HL-60/S4 treated with phorbol 12-myristate 13-acetate at 8.2 ng/mL for 4 days and 3 days (cell line): ENCODE data around the gene SPTLC3.

Source experiments
- in situ Hi-C: fragments of 300-500 bp; cut with MboI; formaldehyde crosslinking; loops from 2 replicates; pipeline ENCODE4 v1.15.0; 2022; ENCODE audit warnings: low sequenced_read_pairs

SPTLC3 gene

GRCh38 chr20:13130061-13130706, 121.4 kb downstream of the SPTLC3 start:
- in situ Hi-C loops: no loop called here

GRCh38 chr20:13130707-13131103, 121.9 kb downstream of the SPTLC3 start:
- in situ Hi-C loops: no loop called here

DNA sequence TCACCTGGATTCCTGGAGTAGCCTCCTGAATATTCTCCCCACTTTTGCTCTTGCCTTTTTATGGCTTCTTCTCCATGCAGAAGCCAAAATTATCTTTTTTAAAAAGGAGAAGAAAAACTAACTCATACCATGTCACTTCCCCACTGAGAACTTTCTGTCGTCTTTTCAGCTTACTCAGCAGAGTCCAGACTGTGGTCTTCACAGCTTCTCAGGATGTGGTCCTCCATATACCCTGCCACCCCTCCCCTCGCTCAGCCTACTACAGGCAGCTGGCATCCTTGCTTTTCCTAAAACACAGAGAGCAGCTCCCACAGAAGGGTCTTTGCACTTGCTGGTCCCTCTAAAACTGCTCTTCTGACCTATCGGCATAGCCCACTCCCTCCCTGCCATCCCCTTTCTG, 122.9 kb downstream of the SPTLC3 start:
- in situ Hi-C loops: no loop called here

DNA sequence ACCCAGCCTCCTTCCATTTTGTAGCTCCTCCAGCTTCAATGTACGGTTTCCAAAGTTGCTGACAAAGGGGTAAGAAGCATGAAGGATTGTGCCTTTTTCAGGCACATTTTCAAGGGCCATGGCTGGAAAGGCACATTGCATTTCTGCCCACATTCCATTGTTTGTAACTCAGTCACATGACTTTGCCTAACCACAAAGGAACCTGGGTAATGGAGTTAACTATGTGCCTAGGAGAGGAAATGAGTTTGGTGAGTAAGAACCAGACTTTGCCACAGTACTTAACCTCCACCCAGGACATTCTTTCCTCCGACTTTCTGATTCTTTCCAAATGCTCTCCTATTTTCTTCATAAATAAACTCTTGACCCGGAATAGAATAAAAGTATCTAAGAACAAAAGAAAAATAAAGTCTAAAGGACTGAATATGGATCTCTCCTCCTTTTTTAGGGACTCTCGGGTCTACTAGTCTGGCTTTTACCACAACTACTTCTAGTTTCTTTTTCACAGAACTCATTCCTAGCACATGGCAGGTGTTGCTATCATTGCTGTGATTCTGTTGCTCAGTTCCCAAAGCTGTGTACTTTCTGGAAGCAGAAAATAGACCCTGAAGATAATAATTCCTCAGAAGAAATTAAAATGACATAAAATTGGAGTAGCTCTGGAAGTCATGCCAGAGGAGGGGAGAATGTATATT, 130.8 kb downstream of the SPTLC3 start:
- in situ Hi-C loops: no loop called here

DNA sequence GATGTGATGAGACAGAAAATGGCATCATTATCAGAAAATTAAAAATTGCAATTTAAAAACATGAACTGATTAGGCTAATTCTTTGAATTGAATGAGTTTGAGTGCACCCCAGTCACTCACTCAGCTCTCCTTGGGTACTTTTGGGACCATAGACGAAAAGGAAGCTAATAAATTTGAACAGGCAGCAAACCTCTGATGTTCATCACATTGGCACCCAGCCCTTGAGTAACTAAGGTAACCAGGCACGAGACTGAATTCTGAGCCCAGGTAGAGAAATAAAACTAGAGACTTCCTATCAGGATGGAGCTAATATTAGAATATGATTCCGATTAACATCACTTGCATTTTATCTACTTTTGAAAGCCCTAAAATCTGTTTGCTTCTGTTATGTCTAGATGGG, 131.4 kb downstream of the SPTLC3 start:
- in situ Hi-C loops: no loop called here

- in situ Hi-C loops: no loop called here
Measured at GRCh38 chr20:13140775-13141174, 132.0 kb downstream of the SPTLC3 start.

DNA sequence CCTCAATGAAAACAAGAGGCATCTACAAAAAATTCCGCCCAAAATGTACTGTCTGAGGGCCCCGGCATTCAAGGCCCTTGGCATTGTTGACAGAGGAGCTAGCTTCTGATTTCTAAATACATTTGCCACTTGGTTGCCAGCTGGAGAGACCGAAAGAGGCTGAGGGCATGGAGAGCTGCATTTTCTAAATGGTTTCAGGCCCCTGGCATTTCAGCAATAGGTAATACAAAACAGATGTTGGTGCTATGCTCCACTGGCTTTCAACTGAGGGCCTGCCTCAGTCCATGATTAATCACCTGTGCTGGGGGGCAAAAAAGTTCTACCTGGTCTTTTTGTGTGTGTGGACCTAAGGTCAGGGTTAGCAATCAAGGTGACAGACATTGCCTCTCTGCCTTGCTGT, 132.8 kb downstream of the SPTLC3 start:
- in situ Hi-C loops: no loop called here

- in situ Hi-C loops: no loop called here
Measured at GRCh38 chr20:13142143-13142542, 133.4 kb downstream of the SPTLC3 start.

GRCh38 chr20:13147071-13147963, 138.5 kb downstream of the SPTLC3 start:
- in situ Hi-C loops: no loop called here

GRCh38 chr20:13147971-13148370, 139.2 kb downstream of the SPTLC3 start:
- in situ Hi-C loops: no loop called here

- in situ Hi-C loops: no loop called here
Measured at GRCh38 chr20:13148402-13148801, 139.6 kb downstream of the SPTLC3 start.

GRCh38 chr20:13148961-13149360, 140.2 kb downstream of the SPTLC3 start:
- in situ Hi-C loops: no loop called here

GRCh38 chr20:13149371-13150105, 140.8 kb downstream of the SPTLC3 start:
- in situ Hi-C loops: no loop called here

DNA sequence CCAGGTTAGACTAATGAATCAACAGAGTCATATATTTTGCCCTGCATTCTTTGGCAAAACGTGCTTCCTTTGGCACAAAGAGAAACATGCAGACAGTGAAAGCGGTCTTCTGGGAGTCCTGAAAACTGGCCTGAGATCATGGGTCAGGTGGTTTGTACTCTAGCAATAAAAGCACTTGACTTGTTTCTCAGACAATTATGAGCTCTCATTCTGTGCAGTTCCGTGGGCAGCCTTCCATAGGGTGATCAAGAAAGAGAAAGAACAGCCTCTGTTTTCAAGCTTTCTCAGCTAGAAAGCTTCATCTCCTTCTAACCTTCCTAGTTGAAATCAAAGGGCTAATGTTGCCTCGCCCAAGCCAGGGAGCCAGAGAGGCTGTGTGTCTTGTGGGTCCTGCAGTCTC, 149.6 kb downstream of the SPTLC3 start:
- in situ Hi-C loops: no loop called here

GRCh38 chr20:13159889-13160288, 151.1 kb downstream of the SPTLC3 start:
- in situ Hi-C loops: no loop called here

GRCh38 chr20:13165203-13165602, 156.4 kb downstream of the SPTLC3 start:
- in situ Hi-C loops: no loop called here

DNA sequence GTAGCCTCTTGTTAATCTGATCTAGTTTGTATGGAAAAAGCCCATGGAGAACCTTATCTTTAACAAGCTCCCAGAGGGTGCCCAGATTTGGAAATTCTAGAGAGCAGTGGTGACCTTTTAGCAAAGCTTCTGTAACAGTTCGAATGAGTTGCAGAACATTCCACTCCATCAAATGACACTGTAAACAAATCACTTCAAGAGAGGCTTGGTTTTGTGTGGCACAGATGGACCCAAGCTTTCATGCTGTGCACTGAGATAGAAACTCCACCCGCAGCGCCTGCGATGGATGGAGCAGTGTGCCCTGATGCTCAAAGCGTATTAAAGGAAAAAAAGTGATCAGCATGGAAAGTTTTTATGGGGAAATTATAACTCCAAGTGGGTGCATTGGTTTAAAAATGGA, 157.2 kb downstream of the SPTLC3 start:
- in situ Hi-C loops: no loop called here

DNA sequence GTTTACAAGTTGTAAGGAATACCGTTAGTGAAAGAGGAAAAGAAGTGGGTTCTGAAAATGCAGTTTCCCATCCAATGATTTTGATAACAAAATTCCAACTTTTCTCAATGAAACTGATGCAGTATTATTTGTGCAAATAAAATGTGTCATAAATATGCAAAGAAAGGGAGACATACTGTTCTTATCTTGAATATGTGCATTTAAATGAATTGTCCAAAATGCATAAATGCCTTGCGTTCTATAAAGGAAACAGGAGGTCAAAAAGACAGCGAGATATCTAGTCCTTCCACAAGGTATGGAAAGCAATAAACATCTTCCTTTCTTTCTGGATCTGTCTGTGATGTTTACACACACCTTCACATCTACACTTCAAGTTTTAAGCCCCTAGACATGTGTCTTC, 157.7 kb downstream of the SPTLC3 start:
- in situ Hi-C loops: no loop called here

DNA sequence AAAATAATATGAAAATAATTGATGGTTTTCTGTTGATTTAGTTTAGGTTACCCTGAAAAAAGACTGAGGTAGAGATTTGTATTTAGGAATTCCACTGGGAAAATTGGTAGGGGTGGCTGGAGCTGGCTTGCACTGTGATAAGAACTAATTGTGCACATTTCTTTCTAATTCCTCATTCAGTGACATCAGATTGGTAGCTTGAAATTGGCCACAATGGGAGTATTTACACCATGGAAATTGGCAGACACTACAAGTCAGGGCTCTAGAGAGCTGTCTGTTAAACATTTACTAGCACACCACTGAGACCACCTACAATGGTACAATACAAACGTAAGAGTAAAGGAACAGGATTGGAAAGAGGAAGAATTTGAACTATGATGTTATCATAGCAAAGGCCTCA, 160.3 kb downstream of the SPTLC3 start:
- in situ Hi-C loops: no loop called here

DNA sequence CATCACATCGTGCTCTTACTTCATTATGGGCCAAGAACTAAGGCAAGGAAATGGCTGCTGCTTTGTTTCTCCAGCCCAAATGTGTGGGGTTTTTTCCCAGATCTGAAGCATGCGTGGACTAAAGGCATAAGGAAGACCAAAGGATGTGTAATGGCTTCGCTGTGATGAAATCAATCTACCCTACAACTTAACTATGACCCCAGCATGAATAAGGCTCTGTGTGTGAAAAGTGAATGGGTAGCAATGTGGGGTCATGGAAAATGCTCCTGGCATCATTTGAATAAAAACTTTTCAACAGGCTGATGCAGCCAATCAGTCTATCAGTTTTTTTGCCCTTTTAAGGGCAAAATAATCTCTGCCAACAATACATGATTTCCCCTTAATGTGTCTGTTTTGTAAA, 162.0 kb downstream of the SPTLC3 start:
- in situ Hi-C loops: no loop called here

GRCh38 chr20:13173201-13173600, 164.4 kb downstream of the SPTLC3 start:
- in situ Hi-C loops: no loop called here
